PC-9 (cell line): ENCODE data around the gene ZDHHC17. TPM values are rescaled to one million over a fixed set of nuclear protein-coding genes. Genes with fewer than 3 reads are reported as not detected.

Source experiments
- BruUV-seq: library from RNA; stranded (reverse); fragments of 400-500 nt; replicated peaks from 2 replicates; lab custom pipeline; 2021; lab: Mats Ljungman, UMichigan
- CTCF ChIA-PET: fragments of 300-600 bp; sonication (Branson Sonifier 250); formaldehyde crosslinking; loops from one replicate; lab custom pipeline; 2022; ENCODE audit warnings: antibody characterized with exemption; lab: Charles Lee
- POLR2A ChIA-PET: fragments of 300-600 bp; sonication (Branson Sonifier 250); formaldehyde crosslinking; loops from one replicate; lab custom pipeline; 2022; ENCODE audit warnings: antibody characterized with exemption; ENCODE audit not compliant: unreplicated experiment; lab: Charles Lee
- DNase-seq, 2 experiments: peaks; one replicate each; pipeline versions ENCODE4 v3.0.0 to v3.0.0-alpha.2; 2015 to 2022; ENCODE audit warnings: mixed read lengths in 1 of 2
- H2AFZ ChIP-seq: fragments of 200-600 bp; sonication (generic); 2 replicates; pipeline ENCODE4 v1.8.1; 2017; ENCODE audit warnings: antibody characterized with exemption
- H3F3A ChIP-seq: fragments of 200-600 bp; sonication (generic); 2 replicates; pipeline ENCODE4 v1.8.1; 2017; ENCODE audit warnings: antibody characterized with exemption, mild to moderate bottlenecking, low read depth; ENCODE audit not compliant: insufficient read depth
- H3K27ac ChIP-seq: fragments of 200-600 bp; sonication (generic); 2 replicates; pipeline ENCODE4 v1.6.1; 2016; ENCODE audit warnings: mixed run types
- H3K27me3 ChIP-seq: fragments of 200-600 bp; sonication (generic); 2 replicates; pipeline ENCODE4 v1.6.1; 2016; ENCODE audit warnings: low read depth, mixed run types; ENCODE audit not compliant: insufficient read depth
- H3K36me3 ChIP-seq: fragments of 200-600 bp; sonication (generic); 2 replicates; pipeline ENCODE4 v1.6.1; 2016; ENCODE audit warnings: low read depth, mixed run types
- H3K4me1 ChIP-seq: fragments of 200-600 bp; sonication (generic); replicated peaks from 2 replicates; pipeline ENCODE4 v1.6.1; 2016; ENCODE audit warnings: mixed run types; ENCODE audit not compliant: insufficient read depth
- H3K4me2 ChIP-seq: fragments of 200-600 bp; sonication (generic); 2 replicates; pipeline ENCODE4 v1.6.1; 2017; ENCODE audit warnings: mixed run types
- H3K4me3 ChIP-seq: fragments of 200-600 bp; sonication (generic); 2 replicates; pipeline ENCODE4 v1.6.1; 2016; ENCODE audit warnings: mixed run types
- H3K79me2 ChIP-seq: fragments of 200-600 bp; sonication (generic); 2 replicates; pipeline ENCODE4 v1.6.1; 2017; ENCODE audit warnings: low read depth, mixed run types
- H3K9me2 ChIP-seq: fragments of 200-600 bp; sonication (generic); 2 replicates; pipeline ENCODE4 v1.8.1; 2017; ENCODE audit warnings: mild to moderate bottlenecking; ENCODE audit not compliant: insufficient read depth
- H3K9me3 ChIP-seq: fragments of 200-600 bp; sonication (generic); 2 replicates; pipeline ENCODE4 v1.8.1; 2016; ENCODE audit warnings: low read depth; ENCODE audit not compliant: insufficient read depth
- H4K20me1 ChIP-seq: fragments of 200-600 bp; sonication (generic); 2 replicates; pipeline ENCODE4 v1.8.1; 2017; ENCODE audit not compliant: insufficient read depth
- EZH2 ChIP-seq: fragments of 200-600 bp; sonication (generic); IDR thresholded peaks from 2 replicates; pipeline ENCODE4 v1.8.0; 2017; ENCODE audit warnings: antibody characterized with exemption, low read depth
- intact Hi-C: fragments of 100-400 bp; cut with micrococcal nuclease; formaldehyde crosslinking; loops from one replicate; pipeline ENCODE4 v1.10.0; 2022; ENCODE audit not compliant: unreplicated experiment
- total RNA-seq: library from RNA; stranded (reverse); gene quantifications from 2 replicates; pipeline ENCODE4 v1.2.3, GENCODE V29; 2021
- TF ChIP-seq, protein P1 (sequence below): fragments of 200-600 bp; sonication (generic); conservative IDR thresholded peaks from 2 replicates; pipeline ENCODE4 v1.6.1; 2017; ENCODE audit warnings: mixed run types, antibody characterized with exemption, mild to moderate bottlenecking, moderate library complexity

Gene ZDHHC17
- total RNA-seq, 1 experiment from 2014 or later = 24.7 TPM

GRCh38 chr12:76830436-76830835, 66.5 kb downstream of the ZDHHC17 start:
- no peaks in the 10 kb centered on the region for H3K4me1 ChIP-seq
- ChIA-PET CTCF (no interaction called here), POLR2A (no interaction called here)
- intact Hi-C loops = no loop called here
- no peaks in the 10 kb centered on the region for H3K27me3 ChIP-seq
- no TSS peak for BruUV-seq
- DNase-seq = no peak
- H3K36me3 ChIP-seq = peaks cover 10% of the 10 kb centered on the region; the same call in 1 of the 2 replicates
- H3K27ac ChIP-seq = no peak overlapping the region
- no peaks in the 10 kb centered on the region for H3K9me3 ChIP-seq
- no peaks in the 10 kb centered on the region for H3K79me2 ChIP-seq
- no peaks in the 10 kb centered on the region; the same call in 1 of the 2 replicates for H3K9me2 ChIP-seq
- no peak overlapping the region for H3K4me3 ChIP-seq
- no peaks in the 10 kb centered on the region for H3F3A ChIP-seq
- H4K20me1 ChIP-seq = no peaks in the 10 kb centered on the region
- H2AFZ ChIP-seq = no peak overlapping the region
- H3K4me2 ChIP-seq = no peak overlapping the region
- TF ChIP-seq, protein P1, sequence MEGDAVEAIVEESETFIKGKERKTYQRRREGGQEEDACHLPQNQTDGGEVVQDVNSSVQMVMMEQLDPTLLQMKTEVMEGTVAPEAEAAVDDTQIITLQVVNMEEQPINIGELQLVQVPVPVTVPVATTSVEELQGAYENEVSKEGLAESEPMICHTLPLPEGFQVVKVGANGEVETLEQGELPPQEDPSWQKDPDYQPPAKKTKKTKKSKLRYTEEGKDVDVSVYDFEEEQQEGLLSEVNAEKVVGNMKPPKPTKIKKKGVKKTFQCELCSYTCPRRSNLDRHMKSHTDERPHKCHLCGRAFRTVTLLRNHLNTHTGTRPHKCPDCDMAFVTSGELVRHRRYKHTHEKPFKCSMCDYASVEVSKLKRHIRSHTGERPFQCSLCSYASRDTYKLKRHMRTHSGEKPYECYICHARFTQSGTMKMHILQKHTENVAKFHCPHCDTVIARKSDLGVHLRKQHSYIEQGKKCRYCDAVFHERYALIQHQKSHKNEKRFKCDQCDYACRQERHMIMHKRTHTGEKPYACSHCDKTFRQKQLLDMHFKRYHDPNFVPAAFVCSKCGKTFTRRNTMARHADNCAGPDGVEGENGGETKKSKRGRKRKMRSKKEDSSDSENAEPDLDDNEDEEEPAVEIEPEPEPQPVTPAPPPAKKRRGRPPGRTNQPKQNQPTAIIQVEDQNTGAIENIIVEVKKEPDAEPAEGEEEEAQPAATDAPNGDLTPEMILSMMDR = no peak
- no peak for TF ChIP-seq EZH2

DNA sequence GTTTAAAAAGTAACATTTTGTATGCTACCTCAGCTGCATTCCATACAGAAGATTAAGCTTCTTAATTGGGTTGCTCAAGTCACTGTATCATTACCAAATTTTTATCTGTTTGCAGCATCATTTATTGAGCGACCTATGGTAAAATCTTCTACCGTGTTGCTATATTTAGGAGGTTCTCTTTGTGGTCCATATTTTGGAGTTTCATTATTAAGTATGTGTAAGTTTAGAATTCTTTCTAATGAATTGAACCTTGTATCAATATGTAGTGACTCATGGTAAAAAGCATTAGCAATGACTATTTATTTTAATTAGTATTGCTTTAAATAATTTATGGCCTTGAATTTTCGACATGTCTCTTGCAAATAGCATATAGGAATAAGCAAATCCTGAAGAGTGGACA, 72.7 kb downstream of the ZDHHC17 start:
- Histone ChIP-seq H3F3A (no peaks in the 10 kb centered on the region), H3K79me2 (no peaks in the 10 kb centered on the region), H3K36me3 (no peaks in the 10 kb centered on the region), H3K27ac (no peak overlapping the region), H2AFZ (no peak overlapping the region), H3K9me3 (no peaks in the 10 kb centered on the region), H4K20me1 (no peaks in the 10 kb centered on the region), H3K9me2 (no peaks in the 10 kb centered on the region), H3K4me1 (no peaks in the 10 kb centered on the region), H3K4me2 (no peak overlapping the region), H3K27me3 (no peaks in the 10 kb centered on the region), H3K4me3 (no peak overlapping the region)
- POLR2A ChIA-PET = no interaction called here
- intact Hi-C loops = no loop called here
- TF ChIP-seq, protein P1 = no peak
- no peak for TF ChIP-seq EZH2
- CTCF ChIA-PET = no interaction called here
- DNase-seq = no peak
- BruUV-seq = no TSS peak

GRCh38 chr12:76847260-76847659, 83.3 kb downstream of the ZDHHC17 start:
- intact Hi-C loops = no loop called here
- Histone ChIP-seq H3K4me1 (no peaks in the 10 kb centered on the region), H3K9me3 (no peaks in the 10 kb centered on the region), H3K4me3 (no peak overlapping the region), H3K4me2 (no peak overlapping the region), H3K79me2 (no peaks in the 10 kb centered on the region), H4K20me1 (no peaks in the 10 kb centered on the region), H3K36me3 (no peaks in the 10 kb centered on the region; the same call in 1 of the 2 replicates), H3F3A (no peaks in the 10 kb centered on the region), H3K27me3 (no peaks in the 10 kb centered on the region), H3K27ac (no peak overlapping the region), H3K9me2 (no peaks in the 10 kb centered on the region), H2AFZ (no peak overlapping the region)
- ChIA-PET POLR2A (no interaction called here), CTCF (no interaction called here)
- no peak for TF ChIP-seq EZH2
- TF ChIP-seq, protein P1 = no peak
- DNase-seq = no peak
- BruUV-seq = no TSS peak
